Measurements from ENCODE around the gene PIP5K1C.

DNA sequence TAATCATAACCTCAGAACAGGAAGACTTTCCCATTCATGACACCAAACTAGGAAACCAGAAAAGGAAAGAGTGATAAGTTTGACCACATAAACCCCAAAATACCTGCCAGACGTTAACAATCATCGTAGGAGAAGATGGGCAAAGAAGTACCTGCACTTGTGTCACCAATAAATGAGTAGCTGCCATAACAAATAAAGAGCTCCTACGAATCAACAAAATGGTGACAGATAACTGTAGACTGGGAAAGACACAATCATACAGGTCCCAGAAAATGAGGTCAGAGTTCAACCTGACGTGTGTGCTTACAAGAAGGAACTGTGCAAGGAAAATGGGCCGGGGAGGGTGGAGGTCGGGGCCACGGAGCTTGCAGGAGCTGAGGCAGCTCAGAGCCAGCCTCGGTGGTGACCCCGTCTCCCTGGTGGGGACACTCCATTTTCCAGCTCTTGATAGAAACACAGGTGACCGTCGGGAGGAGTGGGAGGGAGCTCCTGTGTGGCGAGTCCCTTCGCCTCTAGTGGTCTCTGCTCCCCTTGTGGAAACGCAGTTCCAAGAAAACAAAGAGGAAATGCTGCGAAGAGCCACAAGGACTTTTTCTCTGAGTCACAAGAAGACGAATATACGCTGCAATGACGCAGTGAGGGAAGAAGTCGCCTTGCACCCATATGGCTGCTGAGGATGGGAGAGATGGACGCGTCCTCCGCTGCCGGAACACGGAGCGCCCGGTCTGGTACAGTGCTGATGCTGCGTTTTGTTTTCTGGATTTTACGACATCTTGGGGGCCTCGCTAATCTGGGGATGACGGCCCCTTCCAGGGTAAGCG lies 9.5 kb downstream of the PIP5K1C start:
- TF ChIP-seq, protein P1, sequence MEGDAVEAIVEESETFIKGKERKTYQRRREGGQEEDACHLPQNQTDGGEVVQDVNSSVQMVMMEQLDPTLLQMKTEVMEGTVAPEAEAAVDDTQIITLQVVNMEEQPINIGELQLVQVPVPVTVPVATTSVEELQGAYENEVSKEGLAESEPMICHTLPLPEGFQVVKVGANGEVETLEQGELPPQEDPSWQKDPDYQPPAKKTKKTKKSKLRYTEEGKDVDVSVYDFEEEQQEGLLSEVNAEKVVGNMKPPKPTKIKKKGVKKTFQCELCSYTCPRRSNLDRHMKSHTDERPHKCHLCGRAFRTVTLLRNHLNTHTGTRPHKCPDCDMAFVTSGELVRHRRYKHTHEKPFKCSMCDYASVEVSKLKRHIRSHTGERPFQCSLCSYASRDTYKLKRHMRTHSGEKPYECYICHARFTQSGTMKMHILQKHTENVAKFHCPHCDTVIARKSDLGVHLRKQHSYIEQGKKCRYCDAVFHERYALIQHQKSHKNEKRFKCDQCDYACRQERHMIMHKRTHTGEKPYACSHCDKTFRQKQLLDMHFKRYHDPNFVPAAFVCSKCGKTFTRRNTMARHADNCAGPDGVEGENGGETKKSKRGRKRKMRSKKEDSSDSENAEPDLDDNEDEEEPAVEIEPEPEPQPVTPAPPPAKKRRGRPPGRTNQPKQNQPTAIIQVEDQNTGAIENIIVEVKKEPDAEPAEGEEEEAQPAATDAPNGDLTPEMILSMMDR (IDR thresholded peaks at IDR 0.05): no peak
- TF ChIP-seq POLR2A (IDR thresholded peaks at IDR 0.05): no peak

All from esophagus squamous epithelium (tissue), 4 donors.